Spleen (tissue), 11 donors: ENCODE data around the gene ARVCF. TPM values are rescaled to one million over a fixed set of nuclear protein-coding genes. Genes with fewer than 3 reads are reported as not detected.

Experiments used
- DNase-seq: peaks from one replicate; pipeline ENCODE4 v3.0.0-alpha.2; 2020
- H3K27ac ChIP-seq, 8 donors: fragments of 200-600 bp; sonication (generic) in 7 of 8; 1 replicate in 4 of 8; 2 replicates in 4 of 8; pipeline versions ENCODE4 v1.5.0 to v1.8.0; 2016 to 2021; ENCODE audit warnings: inconsistent platforms in 4 of 8, mild to moderate bottlenecking in 4 of 8, moderate library complexity in 1 of 8
- H3K27me3 ChIP-seq, 7 donors: fragments of 200-600 bp; sonication (generic) in 6 of 7; replicated peaks in 1 of 7; 1 replicate in 4 of 7; 2 replicates in 3 of 7; pipeline versions ENCODE4 v1.5.0 to v1.8.0; 2016 to 2021; ENCODE audit warnings: inconsistent platforms in 3 of 7, mild to moderate bottlenecking in 1 of 7
- H3K36me3 ChIP-seq, 6 donors: fragments of 200-600 bp; sonication (generic) in 5 of 6; 1 replicate in 4 of 6; 2 replicates in 2 of 6; pipeline versions ENCODE4 v1.5.0 to v1.8.0; 2016 to 2021; ENCODE audit warnings: inconsistent platforms in 2 of 6
- H3K4me1 ChIP-seq, 6 donors: fragments of 200-600 bp; sonication (generic) in 5 of 6; 1 replicate in 3 of 6; 2 replicates in 3 of 6; pipeline versions ENCODE4 v1.5.0 to v1.8.0; 2016 to 2021; ENCODE audit warnings: inconsistent platforms in 3 of 6
- H3K4me3 ChIP-seq, 8 donors: fragments of 200-600 bp; sonication (generic) in 7 of 8; 1 replicate in 4 of 8; 2 replicates in 4 of 8; pipeline versions ENCODE4 v1.5.0 to v1.8.0; 2016 to 2021; ENCODE audit warnings: inconsistent platforms in 4 of 8, mild to moderate bottlenecking in 4 of 8, moderate library complexity in 2 of 8
- H3K9me3 ChIP-seq, 8 donors: fragments of 200-600 bp; sonication (generic) in 7 of 8; 1 replicate in 4 of 8; 2 replicates in 4 of 8; pipeline versions ENCODE4 v1.5.0 to v1.8.0; 2016 to 2021; ENCODE audit warnings: inconsistent platforms in 4 of 8
- CTCF ChIP-seq, 11 experiments: fragments of 200-600 bp in 7 of 11; fragments of 450-650 bp in 4 of 11; sonication (generic) in 4 of 11; IDR thresholded peaks in 8 of 11; conservative IDR thresholded peaks in 3 of 11; 1 replicate in 7 of 11; 2 replicates in 4 of 11; pipeline versions ENCODE4 v1.4.0 to v1.8.0; 2016 to 2021; ENCODE audit warnings: antibody characterized with exemption in 11 of 11, inconsistent platforms in 4 of 11, mild to moderate bottlenecking in 1 of 11
- POLR2A ChIP-seq, 3 donors: fragments of 450-650 bp; IDR thresholded peaks; one replicate each; pipeline ENCODE4 v1.5.1; 2017; ENCODE audit warnings: antibody characterized with exemption in 3 of 3, mild to moderate bottlenecking in 1 of 3
- POLR2AphosphoS5 ChIP-seq, 3 donors: sonication (generic); formaldehyde crosslinking; IDR thresholded peaks; one replicate each; pipeline ENCODE4 v1.5.1; 2017; ENCODE audit warnings: antibody characterized with exemption in 3 of 3
- WGBS, 5 donors: extraction: QIAGEN DNeasy Blood & Tissue Kit in 3 of 5; methylation state at CpG; one replicate each; pipeline versions ENCODE4 v1.1.5 to v1.1.7; 2013 to 2018; 5-methylcytosine and 5-hydroxymethylcytosine counted together
- intact Hi-C: fragments of 100-400 bp; cut with DNase I; formaldehyde crosslinking; loops from one replicate; pipeline ENCODE4 v1.15.0; 2023; ENCODE audit warnings: low total_unique reads
- polyA plus RNA-seq, 3 donors: library from polyadenylated mRNA; stranded (reverse); fragments of 200-250 nt; gene quantifications; one replicate each; pipeline ENCODE4 v1.2.1, GENCODE V29; 2013
- total RNA-seq, 7 donors: library from RNA; depleted of rRNA in 3 of 7; stranded (reverse); fragments of >200 nt in 3 of 7; fragmentation: NEBNext Ultra II Directional in 4 of 7; extraction: Animal tissue kit (Norgen Biotek cat#: 25700) in 4 of 7; gene quantifications; one replicate each; pipeline versions ENCODE4 v1.1.0 to v1.2.1, GENCODE V29; 2016 to 2021
- donor health status: healthy with polysubstance abuse.
- donor health status: DM: no; HTN: no; CAD: no; lungs with moderate emphysema.
- donor health status: DM: no; HTN: no; CAD: no.
- donor health status: Bipolar disorder and iron deficiency.
- donor health status: healthy.
- donor health status: DM: no; HTN: no; CAD: no.
- donor health status: DM: yes; HTN: yes; CAD: no.

ARVCF gene
- total and polyA plus RNA-seq, 10 donors, result 9.4 to 96.7 (median 27.6) TPM

GRCh38 chr22:19981171-19981960 lies 35.3 kb downstream of the ARVCF start:
- TF ChIP-seq POLR2A (IDR thresholded peaks at IDR 0.05) (no peak), POLR2AphosphoS5 (IDR thresholded peaks at IDR 0.05) (peak in 1 of 3 donors; percentile 22)
- intact Hi-C loops, result no loop called here
- H3K4me3 ChIP-seq, result no peak overlapping the region
- peaks cover 4 to 32% (median 17%) of the 10 kb centered on the region in 6 donors for H3K4me1 ChIP-seq
- peak; percentile 66 for DNase-seq
- WGBS, 5 donors, result 92 to 96% (median 95%) methylated on average over 25 to 33 of the region's 33 CpGs
- H3K27me3 ChIP-seq, result peaks cover 0 to 7% (median 0%) of the 10 kb centered on the region in 7 donors
- no peaks in the 10 kb centered on the region for H3K9me3 ChIP-seq
- peaks cover 0 to 57% (median 16%) of the 10 kb centered on the region in 6 donors for H3K36me3 ChIP-seq
- no peak overlapping the region for H3K27ac ChIP-seq

- H3K27me3 ChIP-seq, result peaks cover 0 to under 1% (median 0%) of the 10 kb centered on the region in 7 donors
- peaks cover 0 to 28% (median 11%) of the 10 kb centered on the region in 6 donors for H3K4me1 ChIP-seq
- H3K4me3 ChIP-seq, result no peak overlapping the region
- H3K27ac ChIP-seq, result no peak overlapping the region
- H3K36me3 ChIP-seq, result peaks cover 0 to 59% (median 16%) of the 10 kb centered on the region in 6 donors
- no peak for TF ChIP-seq POLR2A (IDR thresholded peaks at IDR 0.05)
- no peak for TF ChIP-seq POLR2AphosphoS5 (IDR thresholded peaks at IDR 0.05)
- TF ChIP-seq CTCF (IDR thresholded peaks at IDR 0.05 in 8 of 11, conservative IDR thresholded peaks at IDR 0.05 in 3 of 11), result no peak
- 80 to 95% (median 89%) methylated on average over 4 to 7 of the region's 7 CpGs for WGBS, 5 donors
- DNase-seq, result no peak
- intact Hi-C loops, result no loop called here
- H3K9me3 ChIP-seq, result no peaks in the 10 kb centered on the region
Observed at GRCh38 chr22:19980766-19981165, 35.9 kb downstream of the ARVCF start.

DNA sequence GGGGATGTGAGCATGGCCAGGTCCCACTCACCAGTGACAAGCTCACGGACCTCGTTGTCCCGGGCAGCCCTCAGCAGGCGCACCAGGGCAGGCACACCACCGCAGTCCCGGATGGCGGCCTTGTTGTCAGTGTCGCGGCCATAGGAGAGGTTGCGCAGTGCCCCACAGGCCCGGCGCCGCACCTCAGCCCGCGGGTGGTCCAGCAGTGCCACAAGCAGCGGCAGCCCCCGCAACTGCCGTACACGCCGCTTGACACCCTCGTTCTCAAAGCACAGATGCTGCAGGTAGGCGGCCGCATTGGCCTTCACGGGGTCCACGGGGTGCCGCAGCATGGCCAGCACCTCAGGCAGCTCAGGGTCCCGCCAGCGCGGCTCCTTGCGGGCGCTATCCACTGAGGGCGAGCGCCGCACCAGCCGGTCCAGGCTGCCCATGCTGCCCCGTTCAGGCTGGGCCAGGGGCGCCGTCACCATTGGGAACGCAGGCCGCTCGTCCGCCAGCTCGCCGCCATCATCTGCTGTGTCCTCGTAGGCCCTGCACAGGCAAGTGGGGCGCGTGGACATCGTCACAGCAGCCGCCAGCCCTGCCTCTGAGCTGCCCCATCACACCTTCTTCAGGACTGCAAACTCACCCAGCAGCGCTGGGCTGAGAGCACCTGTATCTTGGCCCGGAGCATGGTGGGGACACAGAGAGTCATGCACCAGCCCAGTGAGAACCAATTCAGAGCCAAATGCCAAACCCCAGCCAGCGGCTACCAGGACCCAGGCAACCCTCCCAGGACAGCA lies 36.7 kb downstream of the ARVCF start:
- no peak for DNase-seq
- intact Hi-C loops, result loop anchor here (10.0 kb wide), 1 partner anchor 145 kb away; no protein-coding TSS in a partner anchor
- peak in 1 of 3 donors; percentile 24 for TF ChIP-seq POLR2AphosphoS5 (IDR thresholded peaks at IDR 0.05)
- TF ChIP-seq CTCF (IDR thresholded peaks at IDR 0.05 in 8 of 11, conservative IDR thresholded peaks at IDR 0.05 in 3 of 11), result no peak
- Histone ChIP-seq H3K27me3 (no peaks in the 10 kb centered on the region), H3K4me3 (no peak overlapping the region), H3K9me3 (no peaks in the 10 kb centered on the region), H3K4me1 (peaks cover 0 to 28% (median 11%) of the 10 kb centered on the region in 6 donors), H3K36me3 (peaks cover 0 to 66% (median 16%) of the 10 kb centered on the region in 6 donors), H3K27ac (no peak overlapping the region)
- WGBS, 5 donors, result 78 to 96% (median 95%) methylated on average over 11 to 52 of the region's 52 CpGs

DNA sequence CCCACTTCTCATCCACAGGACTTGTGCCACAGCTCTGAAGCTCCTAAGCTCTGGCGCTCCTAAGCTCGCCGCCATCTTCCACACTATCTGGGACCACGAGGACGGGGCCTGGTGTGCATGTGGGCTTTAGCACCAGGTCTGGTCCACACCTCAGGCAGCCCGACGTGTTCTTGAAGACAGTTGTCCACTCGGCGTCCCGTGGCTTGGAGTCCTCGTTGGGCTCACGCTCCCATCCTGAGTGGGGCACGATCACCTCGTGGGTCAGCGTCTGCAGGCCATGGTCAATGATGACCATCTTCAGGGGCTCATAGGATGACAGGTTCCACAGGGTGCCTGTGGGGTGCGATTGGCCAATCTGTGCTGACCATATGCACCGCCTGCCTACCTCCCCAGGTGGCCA lies 37.9 kb downstream of the ARVCF start:
- Histone ChIP-seq H3K36me3 (peaks cover 0 to 70% (median 16%) of the 10 kb centered on the region in 6 donors), H3K27me3 (no peaks in the 10 kb centered on the region), H3K9me3 (no peaks in the 10 kb centered on the region), H3K4me1 (peaks cover 0 to 36% (median 14%) of the 10 kb centered on the region in 6 donors), H3K27ac (no peak overlapping the region), H3K4me3 (no peak overlapping the region)
- no peak for DNase-seq
- intact Hi-C loops, result loop anchor here (10.0 kb wide), 1 partner anchor 146 kb away; no protein-coding TSS in a partner anchor
- TF ChIP-seq POLR2AphosphoS5 (IDR thresholded peaks at IDR 0.05), result no peak
- no peak for TF ChIP-seq CTCF (IDR thresholded peaks at IDR 0.05 in 8 of 11, conservative IDR thresholded peaks at IDR 0.05 in 3 of 11)
- no peak for TF ChIP-seq POLR2A (IDR thresholded peaks at IDR 0.05)
- WGBS, 5 donors, result 92 to 96% (median 94%) methylated on average over 16 to 17 of the region's 17 CpGs
